CD4-positive, alpha-beta T cell treated with Interleukin-6 for 4 hours (primary cell): Measurements from ENCODE around the gene PLPPR3.

Source experiments
- DNase-seq: peaks from one replicate; pipeline ENCODE4 v3.0.0-alpha.2; 2020; ENCODE audit warnings: mixed read lengths

The PLPPR3 gene

DNA sequence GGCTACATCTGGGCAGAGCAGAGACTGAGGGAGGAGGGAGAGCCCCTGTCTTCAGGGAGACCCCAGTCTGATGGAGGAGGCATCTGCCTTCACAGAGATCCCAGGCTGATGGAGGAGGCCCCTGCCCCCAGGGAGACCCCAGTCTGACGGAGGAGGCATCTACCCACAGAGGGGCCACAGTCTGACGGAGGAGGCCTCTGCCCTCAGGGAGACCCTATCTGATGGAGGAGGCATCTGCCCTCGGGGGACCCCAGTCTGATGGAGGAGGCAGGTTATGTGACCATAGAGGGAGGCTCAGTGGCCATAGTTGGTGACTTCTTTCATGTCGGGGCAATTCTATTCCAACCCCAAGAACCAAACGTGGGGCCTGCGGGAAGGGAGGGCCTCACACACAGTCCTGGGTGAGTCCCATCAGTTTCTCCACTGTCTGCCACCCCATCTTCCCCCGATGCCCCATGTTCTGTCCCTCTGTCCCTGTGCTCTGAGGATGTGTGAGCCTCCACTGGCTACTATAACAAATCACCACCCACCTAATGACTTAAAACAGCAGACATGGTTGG is 56.5 kb downstream of the PLPPR3 start:
- no peak for DNase-seq

GRCh38 chr19:764301-764700 is 57.5 kb downstream of the PLPPR3 start:
- no peak for DNase-seq

- DNase-seq, result no peak
Observed at GRCh38 chr19:763869-764268, 57.9 kb downstream of the PLPPR3 start.

DNA sequence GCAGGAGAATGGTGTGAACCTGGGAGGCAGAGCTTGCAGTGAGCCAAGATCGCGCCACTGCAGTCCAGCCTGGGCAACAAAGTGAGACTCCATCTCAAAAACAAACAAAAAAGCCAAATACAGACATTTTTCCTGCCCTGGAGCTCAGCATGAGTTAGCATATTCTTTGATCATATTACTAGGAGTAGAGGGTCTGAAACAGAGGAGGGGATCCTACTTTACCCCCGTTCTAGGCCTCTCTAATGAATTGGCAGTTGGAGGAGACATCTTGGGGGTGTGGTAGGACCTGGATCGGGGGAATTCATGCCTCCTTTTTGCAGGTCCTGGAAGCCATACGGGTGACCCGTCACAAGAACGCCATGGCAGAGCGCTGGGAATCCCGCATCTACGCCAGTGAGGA is 58.6 kb downstream of the PLPPR3 start:
- DNase-seq, result no peak
